Body of pancreas (tissue), 4 donors: ENCODE measurements around the gene RBFOX2. TPM values are rescaled to one million over a fixed set of nuclear protein-coding genes. Genes with fewer than 3 reads are reported as not detected.

Source experiments
- ATAC-seq: fragments of 150-250 bp; one replicate; pipeline ENCODE4 v1.9.1; 2016
- DNase-seq, 4 donors: peaks; one replicate each; pipeline ENCODE4 v3.0.0-alpha.2; 2019
- H3K27ac ChIP-seq, 4 donors: fragments of 200-600 bp; sonication (generic); 1 replicate in 3 of 4; 2 replicates in 1 of 4; pipeline versions ENCODE4 v1.5.1 to v1.6.1; 2016 to 2019; ENCODE audit warnings: mild to moderate bottlenecking in 1 of 4, mixed read lengths in 1 of 4, moderate library complexity in 1 of 4
- H3K27me3 ChIP-seq, 2 donors: fragments of 200-600 bp; sonication (generic); one replicate each; pipeline ENCODE4 v1.6.0; 2016; ENCODE audit warnings: mild to moderate bottlenecking in 1 of 2
- H3K36me3 ChIP-seq, 2 donors: fragments of 200-600 bp; sonication (generic); replicated peaks in 1 of 2; 2 replicates each; pipeline ENCODE4 v1.5.1; 2016; ENCODE audit warnings: low read depth in 2 of 2; ENCODE audit not compliant: insufficient read depth in 1 of 2
- H3K4me1 ChIP-seq: fragments of 200-600 bp; sonication (generic); one replicate; pipeline ENCODE4 v1.6.0; 2016
- H3K4me3 ChIP-seq, 2 donors: fragments of 200-600 bp; sonication (generic); 1 replicate in 1 of 2; 2 replicates in 1 of 2; pipeline ENCODE4 v1.5.1; 2016 to 2019
- H3K9me3 ChIP-seq, 3 donors: fragments of 200-600 bp; sonication (generic); 1 replicate in 2 of 3; 2 replicates in 1 of 3; pipeline ENCODE4 v1.5.1; 2016
- CTCF ChIP-seq, 7 experiments: fragments of 450-650 bp in 4 of 7; fragments of 200-600 bp in 3 of 7; sonication (generic) in 3 of 7; IDR thresholded peaks; one replicate each; pipeline ENCODE4 v1.5.1; 2016 to 2019; ENCODE audit warnings: antibody characterized with exemption in 7 of 7
- POLR2A ChIP-seq, 3 donors: fragments of 450-650 bp; IDR thresholded peaks; one replicate each; pipeline ENCODE4 v1.6.1; 2016; ENCODE audit warnings: antibody characterized with exemption in 3 of 3, mild to moderate bottlenecking in 2 of 3
- WGBS, 2 donors: methylation state at CpG; one replicate each; pipeline ENCODE4 v1.1.5; 2017; 5-methylcytosine and 5-hydroxymethylcytosine counted together
- intact Hi-C: fragments of 100-400 bp; cut with DNase I; formaldehyde crosslinking; loops from one replicate; pipeline ENCODE4 v1.15.1; 2023
- total RNA-seq, 2 donors: library from RNA; depleted of rRNA; stranded (reverse); fragments of >200 nt; gene quantifications; one replicate each; pipeline ENCODE4 v1.1.0, GENCODE V29; 2016

RBFOX2 gene
- total RNA-seq, 2 donors from 2014 or later: 28.7 to 31.1 TPM

- no peak for DNase-seq
- TF ChIP-seq POLR2A (IDR thresholded peaks at IDR 0.05) (no peak), CTCF (IDR thresholded peaks at IDR 0.05) (no peak)
- ATAC-seq: no peak
Observed at GRCh38 chr22:35844886-35845285, 183.7 kb downstream of the RBFOX2 start.

GRCh38 chr22:35842954-35843353 is 185.7 kb downstream of the RBFOX2 start:
- H3K4me3 ChIP-seq: no peak overlapping the region
- H3K9me3 ChIP-seq: no peaks in the 10 kb centered on the region
- peak; percentile 32 to 55 (median 38) for DNase-seq
- no peaks in the 10 kb centered on the region for H3K36me3 ChIP-seq
- ATAC-seq: peak; percentile 43
- H3K27me3 ChIP-seq: no peaks in the 10 kb centered on the region
- WGBS, 2 donors: 28 to 42% methylated on average over 2 of the region's 2 CpGs
- TF ChIP-seq CTCF (IDR thresholded peaks at IDR 0.05) (peak; percentile 18 to 62 (median 37)), POLR2A (IDR thresholded peaks at IDR 0.05) (no peak)
- H3K27ac ChIP-seq: peak overlapping the region in 1 of 4 donors; percentile 18
- peaks cover 29% of the 10 kb centered on the region for H3K4me1 ChIP-seq
- intact Hi-C loops: no loop called here

More at GRCh38 chr22:35844886-35845285, 183.7 kb downstream of the RBFOX2 start:
- peaks cover 29% of the 10 kb centered on the region for H3K4me1 ChIP-seq
- no peaks in the 10 kb centered on the region for H3K9me3 ChIP-seq
- WGBS, 2 donors: 95 to 98% methylated on average over 2 of the region's 2 CpGs
- no peak overlapping the region for H3K4me3 ChIP-seq
- no peaks in the 10 kb centered on the region for H3K36me3 ChIP-seq
- intact Hi-C loops: no loop called here
- H3K27ac ChIP-seq: no peak overlapping the region
- H3K27me3 ChIP-seq: no peaks in the 10 kb centered on the region

- ATAC-seq (no peak), DNase-seq (no peak)
- WGBS, 2 donors: 95 to 100% methylated on average over 1 of the region's 1 CpG
- Histone ChIP-seq H3K4me1 (peaks cover 25% of the 10 kb centered on the region), H3K4me3 (no peak overlapping the region), H3K27me3 (no peaks in the 10 kb centered on the region), H3K27ac (no peak overlapping the region), H3K9me3 (no peaks in the 10 kb centered on the region), H3K36me3 (no peaks in the 10 kb centered on the region)
- TF ChIP-seq POLR2A (IDR thresholded peaks at IDR 0.05) (no peak), CTCF (IDR thresholded peaks at IDR 0.05) (no peak)
- intact Hi-C loops: no loop called here
Observed at GRCh38 chr22:35842519-35842913, 186.1 kb downstream of the RBFOX2 start.

- no peak for TF ChIP-seq POLR2A (IDR thresholded peaks at IDR 0.05)
- TF ChIP-seq CTCF (IDR thresholded peaks at IDR 0.05): no peak
- WGBS, 2 donors: 61 to 65% methylated on average over 3 of the region's 3 CpGs
- Histone ChIP-seq H3K27me3 (no peaks in the 10 kb centered on the region), H3K9me3 (no peaks in the 10 kb centered on the region), H3K4me1 (peaks cover 25% of the 10 kb centered on the region), H3K4me3 (no peak overlapping the region), H3K27ac (no peak overlapping the region), H3K36me3 (no peaks in the 10 kb centered on the region)
- ATAC-seq (no peak), DNase-seq (no peak)
- intact Hi-C loops: no loop called here
Observed at GRCh38 chr22:35841907-35842518, 186.6 kb downstream of the RBFOX2 start.

- Histone ChIP-seq H3K27ac (peak overlapping the region in 3 of 4 donors; percentile 68 to 72 (median 69)), H3K27me3 (no peaks in the 10 kb centered on the region), H3K36me3 (no peaks in the 10 kb centered on the region), H3K9me3 (no peaks in the 10 kb centered on the region), H3K4me1 (peaks cover 33% of the 10 kb centered on the region), H3K4me3 (peak overlapping the region in 1 of 2 donors; percentile 0)
- DNase-seq: peak; percentile 79 to 87 (median 86)
- TF ChIP-seq POLR2A (IDR thresholded peaks at IDR 0.05) (peak in 2 of 3 donors; percentile 57 to 64), CTCF (IDR thresholded peaks at IDR 0.05) (peak in 1 of 7 experiments; percentile 22)
- peak; percentile 92 for ATAC-seq
- 17 to 41% methylated on average over 9 of the region's 9 CpGs for WGBS, 2 donors
- intact Hi-C loops: no loop called here
Observed at GRCh38 chr22:35840302-35840739, 188.3 kb downstream of the RBFOX2 start.
